Astrocyte (in vitro differentiated cells and primary cell): ENCODE measurements around the gene RNASE1.

Source experiments
- EZH2 ChIP-seq: IDR thresholded peaks from 2 replicates; pipeline ENCODE4 v1.6.1; 2012; ENCODE audit warnings: mild to moderate bottlenecking, low read length, inconsistent platforms; ENCODE audit not compliant: insufficient read depth
- TF ChIP-seq, protein P1 (sequence below): IDR thresholded peaks from 2 replicates; pipeline ENCODE4 v1.5.1; 2011; ENCODE audit warnings: low read depth, mild to moderate bottlenecking, inconsistent platforms, low read length, moderate library complexity; ENCODE audit not compliant: insufficient read depth

GRCh38 chr14:20794644-20795369 is 7.8 kb downstream of the RNASE1 start:
- TF ChIP-seq, protein P1, sequence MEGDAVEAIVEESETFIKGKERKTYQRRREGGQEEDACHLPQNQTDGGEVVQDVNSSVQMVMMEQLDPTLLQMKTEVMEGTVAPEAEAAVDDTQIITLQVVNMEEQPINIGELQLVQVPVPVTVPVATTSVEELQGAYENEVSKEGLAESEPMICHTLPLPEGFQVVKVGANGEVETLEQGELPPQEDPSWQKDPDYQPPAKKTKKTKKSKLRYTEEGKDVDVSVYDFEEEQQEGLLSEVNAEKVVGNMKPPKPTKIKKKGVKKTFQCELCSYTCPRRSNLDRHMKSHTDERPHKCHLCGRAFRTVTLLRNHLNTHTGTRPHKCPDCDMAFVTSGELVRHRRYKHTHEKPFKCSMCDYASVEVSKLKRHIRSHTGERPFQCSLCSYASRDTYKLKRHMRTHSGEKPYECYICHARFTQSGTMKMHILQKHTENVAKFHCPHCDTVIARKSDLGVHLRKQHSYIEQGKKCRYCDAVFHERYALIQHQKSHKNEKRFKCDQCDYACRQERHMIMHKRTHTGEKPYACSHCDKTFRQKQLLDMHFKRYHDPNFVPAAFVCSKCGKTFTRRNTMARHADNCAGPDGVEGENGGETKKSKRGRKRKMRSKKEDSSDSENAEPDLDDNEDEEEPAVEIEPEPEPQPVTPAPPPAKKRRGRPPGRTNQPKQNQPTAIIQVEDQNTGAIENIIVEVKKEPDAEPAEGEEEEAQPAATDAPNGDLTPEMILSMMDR, result no peak
- no peak for TF ChIP-seq EZH2
